Suprapubic skin (tissue), 4 donors: ENCODE results near the gene APOL1.

Experiments
- EP300 ChIP-seq: sonication (generic); formaldehyde crosslinking; IDR thresholded peaks from one replicate; pipeline ENCODE4 v1.6.1; 2017; ENCODE audit warnings: antibody characterized with exemption
- POLR2A ChIP-seq, 2 donors: fragments of 450-650 bp; IDR thresholded peaks; one replicate each; pipeline ENCODE4 v1.6.1; 2017; ENCODE audit warnings: antibody characterized with exemption in 2 of 2, mild to moderate bottlenecking in 2 of 2, moderate library complexity in 2 of 2
- POLR2AphosphoS5 ChIP-seq, 3 donors: sonication (generic); formaldehyde crosslinking; IDR thresholded peaks; one replicate each; pipeline ENCODE4 v1.6.1; 2017; ENCODE audit warnings: antibody characterized with exemption in 3 of 3
- TF ChIP-seq, protein P1 (sequence below), 2 donors: fragments of 200-600 bp in 1 of 2; fragments of 450-650 bp in 1 of 2; sonication (generic) in 1 of 2; IDR thresholded peaks; one replicate each; pipeline ENCODE4 v1.5.1; 2016 to 2019; ENCODE audit warnings: antibody characterized with exemption in 2 of 2, mild to moderate bottlenecking in 1 of 2, moderate library complexity in 1 of 2

DNA sequence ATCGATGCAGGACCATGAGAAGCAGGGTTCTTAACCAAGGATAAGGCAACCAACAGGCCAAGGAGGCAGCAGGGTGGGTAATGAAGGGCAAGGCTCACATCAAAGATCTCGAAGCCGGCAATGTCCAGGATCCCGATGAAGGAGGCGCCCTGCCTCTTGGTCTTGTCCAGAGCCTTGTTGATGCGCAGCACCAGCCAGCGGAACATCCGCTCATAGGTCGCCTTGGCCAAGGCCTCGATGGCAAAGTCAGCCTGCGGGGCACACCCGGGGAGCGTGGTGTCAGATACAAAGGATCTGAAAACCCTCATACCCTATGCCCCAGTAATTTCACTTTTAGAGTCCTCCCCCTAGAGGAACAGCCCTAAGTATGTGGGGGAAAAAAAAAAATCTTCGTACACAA is 63.5 kb downstream of the APOL1 start:
- no peak for TF ChIP-seq POLR2A (IDR thresholded peaks at IDR 0.05)
- TF ChIP-seq, protein P1, sequence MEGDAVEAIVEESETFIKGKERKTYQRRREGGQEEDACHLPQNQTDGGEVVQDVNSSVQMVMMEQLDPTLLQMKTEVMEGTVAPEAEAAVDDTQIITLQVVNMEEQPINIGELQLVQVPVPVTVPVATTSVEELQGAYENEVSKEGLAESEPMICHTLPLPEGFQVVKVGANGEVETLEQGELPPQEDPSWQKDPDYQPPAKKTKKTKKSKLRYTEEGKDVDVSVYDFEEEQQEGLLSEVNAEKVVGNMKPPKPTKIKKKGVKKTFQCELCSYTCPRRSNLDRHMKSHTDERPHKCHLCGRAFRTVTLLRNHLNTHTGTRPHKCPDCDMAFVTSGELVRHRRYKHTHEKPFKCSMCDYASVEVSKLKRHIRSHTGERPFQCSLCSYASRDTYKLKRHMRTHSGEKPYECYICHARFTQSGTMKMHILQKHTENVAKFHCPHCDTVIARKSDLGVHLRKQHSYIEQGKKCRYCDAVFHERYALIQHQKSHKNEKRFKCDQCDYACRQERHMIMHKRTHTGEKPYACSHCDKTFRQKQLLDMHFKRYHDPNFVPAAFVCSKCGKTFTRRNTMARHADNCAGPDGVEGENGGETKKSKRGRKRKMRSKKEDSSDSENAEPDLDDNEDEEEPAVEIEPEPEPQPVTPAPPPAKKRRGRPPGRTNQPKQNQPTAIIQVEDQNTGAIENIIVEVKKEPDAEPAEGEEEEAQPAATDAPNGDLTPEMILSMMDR (IDR thresholded peaks at IDR 0.05), result no peak
- no peak for TF ChIP-seq POLR2AphosphoS5 (IDR thresholded peaks at IDR 0.05)
- TF ChIP-seq EP300, result no peak
